ENCODE results near the gene TNIP2.

Gene TNIP2

DNA sequence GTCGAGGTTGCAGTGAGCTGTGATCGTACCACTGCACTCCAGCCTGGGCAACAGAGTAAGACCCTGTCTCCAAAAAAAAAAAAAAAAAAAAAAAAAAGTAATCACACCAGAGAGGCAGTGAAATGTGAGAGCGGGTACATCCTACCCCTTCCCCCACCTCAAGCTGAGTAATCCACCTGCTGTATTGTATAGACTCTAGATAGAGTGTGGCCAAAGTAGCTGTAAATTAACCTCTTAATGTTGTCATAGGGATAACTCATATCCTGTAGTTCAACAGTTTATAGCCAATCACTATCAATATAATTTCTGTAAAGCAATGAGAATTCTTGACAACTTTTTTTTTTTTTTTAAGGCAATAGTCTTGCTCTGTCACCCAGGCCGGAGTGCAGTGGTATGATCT, 30.8 kb downstream of the TNIP2 start:
- in situ Hi-C loops (cut with MboI; ENCODE audit: low sequenced_read_pairs) = no loop called here

DNA sequence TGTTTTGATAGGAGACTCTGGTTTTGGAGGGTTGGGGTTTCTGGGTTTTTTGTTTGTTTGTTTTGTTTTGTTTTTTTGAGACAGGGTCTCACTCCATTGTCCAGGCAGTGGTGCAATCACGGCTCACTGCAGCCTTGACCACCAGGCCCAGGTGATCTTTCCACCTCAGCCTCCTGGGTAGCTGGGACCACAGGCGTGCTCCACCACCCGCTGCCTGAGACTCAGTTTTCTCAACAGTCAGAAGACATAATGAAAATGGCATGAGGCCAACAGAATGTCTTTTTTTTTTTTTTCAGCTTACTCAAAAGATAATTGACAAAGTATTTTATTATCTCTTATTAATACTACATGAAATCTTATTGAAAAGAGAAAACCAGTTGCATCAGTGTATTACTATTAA, 32.4 kb downstream of the TNIP2 start:
- in situ Hi-C loops (cut with MboI; ENCODE audit: low sequenced_read_pairs) = no loop called here

DNA sequence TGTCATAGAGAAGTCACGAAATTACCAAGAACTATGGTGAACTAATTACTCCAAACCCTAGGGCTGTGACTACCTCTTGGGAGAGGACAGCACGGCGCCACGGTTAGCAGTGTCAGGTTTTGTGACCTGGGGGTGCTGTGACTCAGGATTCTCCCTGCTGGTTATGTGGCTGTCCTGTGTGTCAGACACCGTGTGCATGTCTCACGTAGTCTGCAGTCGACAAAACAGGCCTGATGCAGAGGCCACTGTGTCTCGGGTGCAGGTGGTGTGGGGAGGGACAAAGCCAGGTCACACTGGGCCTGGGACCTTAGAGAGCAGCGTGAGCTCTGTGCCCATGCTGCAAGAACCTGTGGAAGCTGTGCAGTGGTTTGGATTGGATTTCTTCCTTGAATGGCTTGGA, 34.1 kb downstream of the TNIP2 start:
- in situ Hi-C loops (cut with MboI; ENCODE audit: low sequenced_read_pairs) = no loop called here

DNA sequence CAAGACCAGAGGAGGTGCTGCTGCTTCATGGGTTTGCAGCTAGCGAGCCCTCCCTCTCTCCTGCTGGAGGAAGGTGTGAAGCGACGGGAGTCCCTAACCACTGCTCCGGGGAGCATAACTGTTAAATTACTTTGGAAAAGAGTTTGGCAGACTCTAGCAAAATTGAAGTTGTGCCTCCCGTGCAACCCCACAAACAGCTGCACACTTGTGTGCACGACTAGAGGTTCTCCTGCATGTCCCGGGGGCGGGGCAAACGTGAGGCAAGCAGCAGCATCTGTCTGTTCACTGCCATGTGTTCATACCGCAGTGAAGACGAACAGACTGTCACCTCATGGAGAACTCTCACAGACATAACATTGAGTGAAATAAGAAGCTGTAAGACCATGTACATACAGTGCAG, 34.5 kb downstream of the TNIP2 start:
- in situ Hi-C loops (cut with MboI; ENCODE audit: low sequenced_read_pairs) = no loop called here

DNA sequence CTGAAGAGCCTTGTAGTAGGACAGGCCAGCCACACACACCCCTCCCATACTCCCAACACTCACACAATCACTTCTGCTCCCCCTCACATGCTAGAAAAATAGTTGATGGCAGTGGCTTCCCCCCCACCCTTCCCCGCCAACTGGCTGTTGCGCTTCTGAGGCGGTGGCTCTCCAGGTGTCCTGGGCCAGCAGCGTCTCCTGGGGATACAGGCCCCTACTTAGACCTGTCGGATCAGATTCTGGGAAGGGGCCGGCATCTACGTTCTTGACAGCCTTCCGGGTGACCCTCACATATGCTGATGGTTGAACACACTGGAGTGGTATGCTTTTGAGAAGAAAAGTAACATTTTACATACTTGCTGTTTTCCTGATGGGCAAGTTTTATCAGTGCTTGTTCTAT, 39.9 kb downstream of the TNIP2 start:
- in situ Hi-C loops (cut with MboI; ENCODE audit: low sequenced_read_pairs) = no loop called here

DNA sequence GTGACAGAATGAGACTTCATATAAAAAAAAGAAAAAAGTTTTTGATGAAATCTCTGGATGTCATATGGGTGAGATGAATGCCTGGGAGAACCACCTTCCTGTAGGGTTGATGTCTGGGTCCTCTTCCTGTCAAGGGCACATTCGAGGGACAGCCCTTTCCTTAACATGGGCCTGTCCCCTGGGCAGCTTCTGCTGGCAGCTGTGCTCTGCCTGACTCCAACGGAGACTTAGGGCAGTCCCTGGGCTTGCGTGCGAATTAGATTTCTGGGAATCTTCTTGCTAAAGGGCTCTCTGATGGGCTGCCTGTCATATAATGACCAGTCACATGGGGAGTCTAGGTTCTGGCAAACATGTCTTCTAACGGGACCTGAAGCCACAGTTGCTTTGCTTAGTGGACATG, 40.7 kb downstream of the TNIP2 start:
- in situ Hi-C loops (cut with MboI; ENCODE audit: low sequenced_read_pairs) = no loop called here

DNA sequence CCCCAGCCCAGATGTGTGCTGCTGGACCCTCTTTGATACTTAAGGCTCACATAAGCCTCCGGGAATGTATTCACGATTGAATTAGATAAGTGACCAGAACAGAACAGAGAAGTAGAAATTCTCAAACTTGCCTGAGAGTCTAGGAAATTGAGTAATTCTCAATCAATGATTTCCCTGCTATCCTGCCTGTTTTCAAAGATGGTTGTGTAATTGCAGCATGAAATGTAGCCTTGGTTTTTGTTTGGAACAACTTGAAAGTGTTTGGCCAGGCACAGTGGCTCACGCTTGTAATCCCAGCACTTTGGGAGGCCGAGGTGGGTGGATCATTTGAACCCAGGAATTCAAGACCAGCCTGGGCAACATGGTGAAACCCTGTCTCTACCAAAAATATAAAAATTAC, 41.2 kb downstream of the TNIP2 start:
- in situ Hi-C loops (cut with MboI; ENCODE audit: low sequenced_read_pairs) = no loop called here

DNA sequence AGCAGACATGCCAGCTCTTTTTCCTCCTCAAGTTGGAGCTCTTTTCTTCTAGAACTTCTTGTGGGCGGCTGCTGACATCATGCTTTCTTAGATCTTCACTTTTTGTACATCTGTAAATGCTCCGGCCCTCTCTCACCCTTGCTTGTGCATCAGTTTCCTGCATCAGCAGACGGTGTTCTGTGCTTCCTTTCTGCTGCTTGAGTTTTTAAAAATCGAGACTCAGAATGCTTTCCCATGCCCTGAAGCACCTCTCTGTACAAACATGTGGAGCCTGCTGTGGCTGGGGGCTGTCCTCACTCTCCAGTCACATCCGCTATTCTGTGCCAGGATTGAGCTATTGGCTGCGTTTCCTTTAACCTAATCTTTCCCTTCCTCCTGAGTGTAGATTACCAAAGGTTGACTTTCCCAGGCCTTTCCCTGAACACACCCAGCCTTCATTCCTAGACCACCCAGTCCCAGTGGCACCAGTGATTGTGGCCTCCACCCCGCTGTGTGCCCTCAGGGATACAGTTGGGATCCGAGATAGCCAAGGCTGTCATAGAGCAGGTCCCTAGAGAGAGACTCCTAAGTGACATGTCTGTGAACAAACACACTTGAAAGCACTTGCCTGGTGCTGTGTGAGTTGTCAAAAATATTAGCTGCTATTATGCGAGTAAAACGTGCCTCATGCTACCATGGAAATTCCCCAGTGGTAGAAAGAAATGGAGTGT, 41.9 kb downstream of the TNIP2 start:
- in situ Hi-C loops (cut with MboI; ENCODE audit: low sequenced_read_pairs) = no loop called here

DNA sequence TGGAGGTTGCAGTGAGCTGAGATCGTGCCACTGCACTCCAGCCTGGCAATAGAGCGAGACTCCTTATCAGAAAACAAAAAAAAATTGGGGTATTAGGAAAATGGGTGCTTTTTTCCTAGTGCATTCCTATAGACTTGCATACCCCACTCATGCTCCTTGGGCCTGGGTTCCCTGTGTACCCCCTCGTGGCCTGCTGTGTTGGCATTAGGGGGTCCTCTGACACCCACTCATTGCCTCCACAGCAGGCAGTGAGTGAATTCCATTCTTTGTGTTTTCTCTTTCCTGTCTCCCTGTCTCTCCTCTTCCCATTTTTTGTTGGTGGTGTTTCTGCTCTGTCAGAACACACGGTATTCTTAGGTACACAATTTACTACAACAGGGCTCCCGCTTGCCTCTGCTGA, 42.8 kb downstream of the TNIP2 start:
- in situ Hi-C loops (cut with MboI; ENCODE audit: low sequenced_read_pairs) = no loop called here

DNA sequence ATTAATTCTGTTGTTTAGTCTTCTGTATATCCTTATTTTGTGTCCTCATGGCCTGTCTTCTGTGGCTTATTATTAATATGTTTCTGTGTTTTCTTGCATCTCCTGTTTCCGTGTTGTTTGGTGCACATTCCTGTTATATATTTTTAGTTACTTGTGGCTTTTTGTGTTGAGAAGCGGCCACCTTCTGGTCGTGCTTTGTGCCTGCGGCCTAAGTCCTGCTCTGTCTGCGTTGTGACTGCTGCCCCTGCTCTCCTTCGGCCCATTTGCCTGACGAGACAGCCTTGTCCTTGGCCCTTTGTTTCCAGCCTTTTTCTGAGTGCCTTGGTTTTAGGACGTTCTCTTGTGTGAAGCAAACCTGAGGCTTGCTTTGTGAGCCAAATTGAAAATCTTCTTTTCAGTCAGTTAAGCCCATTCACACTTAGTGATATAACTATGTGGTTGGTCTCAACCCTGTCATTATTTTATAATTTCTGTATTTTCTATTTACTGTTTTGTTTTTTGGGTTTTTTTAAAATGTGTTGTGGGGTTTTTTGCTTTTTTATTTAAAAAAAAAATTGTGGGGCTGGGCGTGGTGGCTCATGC, 43.8 kb downstream of the TNIP2 start:
- in situ Hi-C loops (cut with MboI; ENCODE audit: low sequenced_read_pairs) = no loop called here

DNA sequence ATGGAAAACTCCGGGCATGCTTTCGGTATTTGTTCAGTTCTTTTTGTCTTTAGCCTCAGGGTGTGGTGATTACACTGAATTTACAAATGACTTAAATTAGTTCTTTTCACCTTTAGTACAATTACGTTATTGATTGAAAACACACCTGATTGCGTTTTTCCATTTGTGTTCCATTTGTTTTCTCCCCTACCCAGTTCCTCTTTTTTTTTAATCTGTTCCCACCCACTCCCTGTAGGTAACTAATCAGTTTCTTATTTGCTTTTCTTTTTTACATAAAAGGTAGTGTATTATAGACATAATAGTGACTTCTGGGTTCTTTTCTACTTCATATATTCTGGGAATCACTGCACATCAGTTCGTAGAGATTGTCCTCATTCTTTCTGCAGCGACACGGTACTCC, 53.4 kb downstream of the TNIP2 start:
- in situ Hi-C loops (cut with MboI; ENCODE audit: low sequenced_read_pairs) = no loop called here

DNA sequence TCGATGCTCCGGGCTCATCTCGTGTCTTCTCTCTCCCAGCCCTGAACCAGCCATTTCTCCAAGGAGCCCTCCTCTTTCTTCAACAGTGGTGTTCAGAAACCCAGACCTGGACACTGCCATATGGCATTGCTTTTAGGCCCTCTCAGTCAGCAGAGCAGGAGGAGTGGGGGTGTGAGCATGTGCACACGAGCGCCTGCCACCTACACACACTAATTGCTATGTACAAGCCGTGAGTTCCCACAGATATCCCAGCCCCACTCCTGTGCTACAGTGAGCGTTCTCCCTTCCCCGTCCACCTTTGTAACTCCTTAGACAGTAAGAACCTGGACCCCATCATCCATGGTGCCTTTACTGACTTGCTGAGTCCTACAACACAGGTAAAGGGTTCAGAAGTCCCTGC, 53.8 kb downstream of the TNIP2 start:
- in situ Hi-C loops (cut with MboI; ENCODE audit: low sequenced_read_pairs) = no loop called here

DNA sequence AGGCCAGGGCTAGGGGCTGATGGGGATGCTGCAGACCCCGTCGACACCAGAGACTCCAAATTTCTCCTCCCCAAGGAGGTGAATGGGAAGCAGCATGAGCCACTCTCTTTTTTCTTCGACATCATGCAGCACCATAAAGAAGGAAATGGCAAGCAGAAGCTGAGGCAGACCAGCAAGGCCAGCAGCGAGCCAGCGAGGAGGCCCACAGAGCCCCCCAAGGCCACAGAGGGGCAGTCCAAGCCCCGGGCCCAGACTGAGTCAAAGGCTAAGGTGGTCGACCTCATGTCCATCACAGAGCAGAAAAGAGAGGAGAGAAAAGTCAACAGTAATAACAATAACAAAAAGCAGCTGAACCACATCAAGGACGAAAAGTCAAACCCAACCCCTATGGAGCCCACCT, 56.1 kb downstream of the TNIP2 start:
- in situ Hi-C loops (cut with MboI; ENCODE audit: low sequenced_read_pairs) = no loop called here

DNA sequence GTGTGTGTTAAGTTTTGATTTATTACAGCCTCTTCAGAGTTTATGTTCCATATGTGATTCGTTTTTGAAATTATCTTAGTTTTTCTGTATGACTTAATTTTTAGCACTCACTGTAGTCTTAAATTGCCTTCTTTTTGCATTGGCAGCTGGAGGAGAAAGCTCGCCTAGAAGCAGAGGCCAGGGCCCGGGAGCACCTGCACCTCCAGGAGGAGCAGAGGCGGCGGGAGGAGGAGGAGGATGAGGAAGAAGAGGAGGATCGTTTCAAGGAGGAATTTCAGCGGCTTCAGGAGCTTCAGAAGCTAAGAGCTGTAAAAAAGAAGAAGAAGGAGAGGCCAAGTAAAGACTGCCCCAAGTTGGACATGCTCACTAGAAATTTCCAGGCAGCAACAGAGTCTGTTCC, 56.6 kb downstream of the TNIP2 start:
- in situ Hi-C loops (cut with MboI; ENCODE audit: low sequenced_read_pairs) = no loop called here

DNA sequence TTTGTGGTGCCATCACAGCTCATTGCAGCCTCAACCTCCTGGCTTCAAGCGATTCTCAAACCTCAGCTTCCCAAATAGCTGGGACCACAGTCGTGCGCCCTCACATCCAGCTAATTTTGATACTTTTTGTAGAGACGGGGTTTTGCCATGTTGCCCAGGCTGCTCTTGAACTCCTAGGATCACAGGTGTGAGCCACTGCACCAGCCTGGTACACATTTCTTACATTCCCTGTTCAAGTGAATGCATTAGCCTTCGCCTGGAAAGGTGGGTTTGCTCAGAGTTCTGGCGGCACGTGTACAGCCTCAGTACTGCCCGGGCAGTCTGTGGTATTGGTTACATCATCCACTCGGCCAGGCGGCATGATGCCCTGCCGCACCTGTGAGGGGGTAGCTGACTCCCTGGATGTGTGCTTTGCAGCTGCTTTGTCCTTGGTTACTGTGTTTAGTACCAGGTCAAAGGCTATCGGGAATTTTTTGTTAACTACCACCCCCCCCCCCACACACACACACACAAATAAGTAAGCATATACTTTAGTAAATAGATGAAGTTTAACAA, 57.1 kb downstream of the TNIP2 start:
- in situ Hi-C loops (cut with MboI; ENCODE audit: low sequenced_read_pairs) = no loop called here

DNA sequence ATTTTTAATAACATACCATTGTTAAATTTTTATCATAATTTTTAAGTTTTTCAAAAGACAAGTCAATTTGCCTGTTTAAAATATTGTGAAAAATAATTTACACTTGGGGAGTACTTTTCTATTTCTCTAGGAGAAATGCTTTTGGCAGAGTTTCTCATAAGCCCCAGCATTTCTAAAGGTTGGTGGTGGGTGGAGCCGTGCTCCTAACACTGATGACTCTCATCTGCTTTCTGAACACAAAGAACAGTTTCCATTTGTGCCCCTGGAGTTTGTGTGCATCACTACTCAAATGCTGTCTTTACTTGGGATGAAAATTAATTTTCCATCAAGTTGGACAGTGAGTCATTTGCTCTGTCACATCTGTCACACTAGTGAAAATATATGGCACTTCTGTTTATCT, 57.6 kb downstream of the TNIP2 start:
- in situ Hi-C loops (cut with MboI; ENCODE audit: low sequenced_read_pairs) = no loop called here

DNA sequence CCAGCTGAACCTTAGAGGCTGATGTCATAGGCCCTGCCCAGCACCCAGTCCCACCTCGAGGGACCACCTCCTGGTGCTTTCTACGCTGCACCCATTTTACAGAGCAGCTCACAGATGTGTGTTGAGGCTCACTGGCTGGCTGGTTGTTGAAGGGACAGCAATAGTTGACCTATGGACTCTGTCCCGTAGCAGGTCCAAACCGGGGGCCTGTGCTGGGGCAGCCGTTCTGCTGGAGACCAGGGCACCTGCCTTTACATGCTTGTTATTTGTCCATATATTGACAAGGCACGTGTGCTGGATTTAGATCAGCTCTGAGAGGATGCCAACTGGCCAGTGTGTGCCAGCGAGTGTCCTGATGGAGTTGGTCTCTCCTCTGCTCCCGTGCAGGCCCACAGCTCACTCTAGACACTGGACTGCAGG, 58.1 kb downstream of the TNIP2 start:
- in situ Hi-C loops (cut with MboI; ENCODE audit: low sequenced_read_pairs) = no loop called here

DNA sequence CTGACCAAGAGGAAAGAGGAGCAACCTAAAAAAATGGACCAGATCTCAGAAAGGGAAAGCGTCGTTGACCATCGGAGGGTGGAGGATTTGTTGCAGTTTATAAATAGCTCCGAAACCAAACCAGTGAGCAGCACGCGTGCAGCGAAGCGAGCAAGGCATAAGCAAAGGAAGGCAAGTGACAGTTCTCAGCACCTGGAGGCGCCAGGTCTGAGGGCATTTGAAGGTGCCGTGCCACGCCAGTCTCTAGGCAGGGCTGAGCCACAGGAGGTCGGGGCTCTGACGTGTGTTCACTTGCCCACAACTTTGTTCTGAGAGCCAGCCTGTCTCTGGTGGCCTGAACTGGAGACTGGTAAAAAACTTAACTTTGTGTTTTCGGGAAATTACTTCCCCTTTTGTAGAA, 59.7 kb downstream of the TNIP2 start:
- in situ Hi-C loops (cut with MboI; ENCODE audit: low sequenced_read_pairs) = no loop called here

DNA sequence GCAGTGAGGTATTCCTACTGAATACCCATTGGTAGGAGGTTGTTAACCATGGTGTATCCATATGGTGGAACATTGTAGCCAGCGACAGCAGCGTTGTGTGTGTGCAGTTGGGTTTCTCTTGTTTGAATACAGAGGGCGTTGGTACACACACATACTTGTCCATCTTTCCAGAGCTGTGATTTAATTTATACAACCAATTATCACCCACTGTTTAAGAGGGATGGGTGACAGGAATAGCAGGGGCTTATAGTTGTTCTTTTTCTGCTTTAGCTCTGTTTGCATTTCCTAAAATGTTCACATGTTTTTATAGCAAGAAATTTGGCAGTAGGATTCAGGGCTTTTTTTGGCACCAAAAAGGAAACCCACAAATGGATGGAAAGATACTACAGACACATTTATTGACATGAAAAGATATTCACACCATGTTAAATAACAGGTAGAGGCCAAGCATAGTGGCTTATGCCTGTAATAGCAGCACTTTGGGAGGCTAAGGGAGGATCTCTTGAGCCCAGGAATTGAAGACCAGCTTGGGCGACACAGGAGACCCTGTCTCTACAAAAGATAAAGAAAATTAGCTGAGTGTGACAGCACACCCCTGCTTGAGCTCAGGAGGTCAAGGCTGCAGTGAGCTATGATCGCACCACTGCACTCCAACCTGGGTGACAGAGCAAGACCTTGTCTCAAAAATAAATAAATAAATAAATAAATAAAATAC, 60.6 kb downstream of the TNIP2 start:
- in situ Hi-C loops (cut with MboI; ENCODE audit: low sequenced_read_pairs) = no loop called here

DNA sequence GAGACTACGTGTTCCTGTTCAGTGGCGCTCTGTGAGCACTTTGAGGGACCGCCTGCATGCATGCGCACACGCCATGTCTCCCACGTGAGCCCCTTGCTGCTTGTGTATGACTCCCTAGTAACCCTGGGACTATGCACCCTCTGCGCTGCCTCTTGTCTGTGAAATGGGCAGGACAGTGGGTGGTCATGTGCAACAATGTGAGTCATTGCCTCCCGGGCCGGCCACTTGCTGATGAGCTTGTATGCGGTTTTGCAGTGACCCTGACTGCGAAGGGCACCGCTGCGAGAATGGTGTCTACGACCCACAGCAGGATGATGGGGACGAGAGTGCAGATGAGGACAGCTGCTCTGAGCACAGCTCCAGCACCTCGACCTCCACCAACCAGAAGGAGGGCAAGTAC, 61.4 kb downstream of the TNIP2 start:
- in situ Hi-C loops (cut with MboI; ENCODE audit: low sequenced_read_pairs) = no loop called here

DNA sequence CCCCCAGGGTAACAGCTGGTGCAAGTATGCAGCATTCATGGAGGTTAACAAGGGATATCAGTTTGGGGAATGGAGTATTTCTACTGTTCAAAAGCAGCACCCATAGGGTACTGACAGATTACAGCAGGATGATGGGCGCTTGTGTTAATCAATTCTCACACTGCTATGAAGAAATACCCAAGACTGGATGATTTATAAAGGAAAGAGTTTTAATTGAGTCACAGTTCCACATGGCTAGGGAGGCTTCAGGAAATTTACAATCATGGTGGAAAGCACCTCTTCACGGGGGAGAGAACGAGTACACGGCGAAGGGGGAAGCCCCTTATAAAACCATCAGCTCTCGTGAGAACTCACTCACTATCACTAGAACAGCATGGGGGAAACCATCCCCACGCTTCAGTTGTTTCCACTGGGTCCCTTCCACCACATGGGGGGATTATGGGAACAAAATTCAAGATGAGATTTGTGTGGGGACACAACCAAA, 64.1 kb downstream of the TNIP2 start:
- in situ Hi-C loops (cut with MboI; ENCODE audit: low sequenced_read_pairs) = no loop called here

Data from hTERT RPE-1 (cell line).